Epidermal melanocyte (primary cell): Measurements from ENCODE around the gene THUMPD3.

Source experiments
- DNase-seq: peaks from one replicate; pipeline ENCODE4 v3.0.0; 2011; ENCODE audit warnings: low spot score; ENCODE audit not compliant: insufficient read length

The THUMPD3 gene

DNA sequence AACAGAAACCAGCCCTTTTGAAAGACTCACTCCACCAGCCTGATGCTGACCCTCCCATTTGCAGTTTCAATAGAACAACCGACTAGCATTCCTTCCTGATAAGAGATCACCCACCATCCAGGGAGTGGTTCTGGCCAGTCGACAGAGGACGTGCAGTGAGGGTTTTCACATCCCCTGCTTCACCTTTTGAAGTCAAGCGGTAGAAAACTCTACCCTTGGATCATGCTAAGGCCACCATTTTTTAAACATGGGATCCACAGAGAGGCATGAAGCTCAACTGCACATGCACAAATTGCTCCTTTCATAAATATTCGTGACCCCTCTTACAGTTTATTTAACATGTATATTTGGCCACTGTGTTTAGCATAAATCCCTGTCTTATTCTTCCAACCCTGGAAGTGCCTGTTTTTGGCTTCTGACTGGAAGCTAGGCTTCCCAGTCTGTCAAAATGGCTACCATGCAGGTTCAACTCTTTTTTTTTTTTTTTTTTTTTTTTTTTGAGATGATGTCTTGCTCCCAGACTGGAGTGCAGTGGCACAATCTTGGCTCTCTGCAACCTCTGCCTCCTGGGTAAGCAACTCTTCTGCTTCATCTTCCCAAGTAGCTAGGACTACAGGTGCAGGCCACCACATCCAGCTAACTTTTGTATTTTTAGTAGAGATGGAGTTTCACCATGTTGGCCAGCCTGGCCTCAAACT is 1.0 kb upstream of the THUMPD3 start:
- DNase-seq: no peak

DNA sequence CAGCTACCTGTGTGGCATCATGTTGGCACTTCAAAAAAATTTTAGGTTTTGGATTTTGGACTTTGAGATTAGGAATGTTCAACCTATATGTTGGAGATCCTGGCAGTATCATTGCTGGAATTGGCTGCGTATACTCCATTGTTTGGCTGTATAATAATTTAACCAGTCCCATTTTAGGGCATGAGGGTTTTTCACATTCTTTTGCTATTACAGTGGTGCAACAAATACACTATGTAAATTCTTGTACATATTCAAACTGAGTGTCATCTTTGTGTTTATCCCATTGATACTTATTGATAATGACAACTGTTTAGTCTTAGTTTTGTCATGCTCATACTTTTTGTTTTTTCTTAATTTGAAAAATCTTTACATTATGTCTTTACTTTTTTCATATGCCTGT is 6.7 kb downstream of the THUMPD3 start:
- DNase-seq: no peak

DNA sequence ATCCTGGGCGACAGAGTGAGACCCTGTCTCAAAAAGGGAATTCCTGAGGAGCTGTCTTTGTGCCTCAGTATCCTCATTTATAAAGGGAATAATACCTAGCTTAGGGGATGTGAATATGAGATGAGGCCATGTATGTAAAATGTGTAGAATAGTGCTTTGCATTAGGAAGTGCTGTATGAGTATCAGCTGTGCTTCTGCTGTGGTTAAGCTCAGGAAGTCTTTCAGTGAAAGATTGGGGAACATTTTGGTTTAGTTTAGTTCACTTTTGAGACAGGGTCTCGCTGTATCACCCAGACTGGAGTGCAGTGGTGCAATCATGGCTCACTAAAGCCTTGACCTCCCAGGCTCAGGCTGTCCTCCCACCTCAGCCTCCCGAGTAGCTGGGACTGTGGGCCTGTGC is 10.6 kb downstream of the THUMPD3 start:
- DNase-seq: no peak

DNA sequence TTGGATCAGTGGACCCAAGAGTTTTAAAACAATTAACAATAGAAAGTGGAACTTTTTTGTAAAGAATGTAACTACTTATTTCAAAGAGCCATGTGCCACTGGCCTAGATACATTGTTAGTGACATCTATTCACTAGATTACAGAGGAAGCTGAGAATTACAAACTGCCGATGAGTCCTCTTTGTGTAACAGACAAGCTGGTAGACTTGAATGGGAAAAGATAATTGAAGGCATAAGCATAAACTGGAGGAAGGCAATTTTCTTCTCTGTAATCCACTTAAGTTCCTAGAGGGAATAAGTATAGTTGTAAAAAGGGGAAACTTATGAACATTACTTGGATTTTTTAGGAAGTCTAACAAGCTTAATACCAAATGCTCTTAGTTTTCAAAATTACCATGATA is 15.1 kb downstream of the THUMPD3 start:
- DNase-seq: no peak

DNA sequence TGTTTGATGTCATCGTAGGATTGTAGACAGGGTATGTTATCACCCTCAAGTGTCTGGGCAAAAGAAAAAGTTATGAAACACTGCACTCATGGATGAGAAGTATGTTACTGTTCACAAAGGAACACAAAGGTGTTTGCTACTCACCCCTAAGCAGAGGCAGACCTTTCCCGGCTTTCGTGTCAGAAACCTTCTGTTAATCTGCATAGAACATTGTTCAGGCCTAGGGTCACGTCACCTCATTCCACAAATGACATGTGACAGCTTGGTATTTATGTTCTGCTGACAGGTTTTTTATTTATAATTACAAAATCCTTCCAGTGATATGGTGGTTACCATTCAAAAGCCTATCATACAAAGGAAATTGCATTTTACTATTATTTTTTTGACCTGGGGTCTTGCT is 16.5 kb downstream of the THUMPD3 start:
- no peak for DNase-seq

DNA sequence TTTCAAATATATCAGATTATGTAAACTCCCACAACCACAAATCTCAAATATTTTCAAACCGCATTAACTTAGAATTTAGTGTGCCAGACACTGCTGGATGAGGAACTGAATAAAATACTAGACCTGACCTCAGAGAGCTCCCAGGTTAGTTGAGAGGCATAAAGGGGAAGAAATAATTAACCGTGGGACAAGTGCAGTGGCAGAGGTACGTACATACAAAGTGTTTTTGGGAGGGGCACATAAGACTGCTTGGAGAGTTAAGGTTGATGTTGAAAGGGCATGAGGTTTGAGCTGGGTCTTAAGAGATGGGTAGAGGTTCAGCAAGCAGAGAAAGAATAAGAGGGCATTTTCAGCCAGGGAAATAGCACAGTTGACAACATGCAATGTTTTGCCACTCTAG is 17.2 kb downstream of the THUMPD3 start:
- DNase-seq: no peak

DNA sequence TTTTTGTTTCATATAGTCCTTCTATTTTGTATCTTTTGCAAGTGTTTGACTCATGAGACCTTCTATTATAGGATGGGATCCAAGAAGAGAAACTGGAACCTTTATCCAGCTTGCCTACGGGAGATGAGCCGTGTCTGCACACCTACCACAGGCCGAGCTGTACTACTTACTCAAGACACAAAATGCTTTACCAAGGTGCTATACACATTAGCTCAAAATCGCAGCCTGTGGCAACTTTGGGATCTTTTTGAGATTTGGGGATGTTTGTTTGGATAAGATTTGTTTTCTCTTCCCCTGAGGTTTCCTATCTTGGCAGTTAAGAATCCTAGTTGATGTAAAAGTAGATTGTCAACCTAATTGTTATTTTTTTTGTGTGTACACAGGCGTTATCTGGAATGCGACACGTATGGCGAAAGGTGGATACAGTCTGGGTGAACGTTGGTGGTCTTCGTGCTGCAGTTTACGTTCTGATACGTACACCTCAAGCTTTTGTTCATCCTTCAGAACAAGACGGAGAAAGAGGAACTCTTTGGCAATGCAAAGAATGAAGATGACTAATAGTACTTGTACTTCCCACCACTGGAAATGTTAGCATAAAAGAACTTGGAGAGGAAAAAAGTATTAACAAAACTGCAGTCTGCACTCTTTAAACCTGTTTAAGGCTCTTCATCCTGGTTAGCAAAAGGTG is 21.4 kb downstream of the THUMPD3 start:
- DNase-seq: no peak

DNA sequence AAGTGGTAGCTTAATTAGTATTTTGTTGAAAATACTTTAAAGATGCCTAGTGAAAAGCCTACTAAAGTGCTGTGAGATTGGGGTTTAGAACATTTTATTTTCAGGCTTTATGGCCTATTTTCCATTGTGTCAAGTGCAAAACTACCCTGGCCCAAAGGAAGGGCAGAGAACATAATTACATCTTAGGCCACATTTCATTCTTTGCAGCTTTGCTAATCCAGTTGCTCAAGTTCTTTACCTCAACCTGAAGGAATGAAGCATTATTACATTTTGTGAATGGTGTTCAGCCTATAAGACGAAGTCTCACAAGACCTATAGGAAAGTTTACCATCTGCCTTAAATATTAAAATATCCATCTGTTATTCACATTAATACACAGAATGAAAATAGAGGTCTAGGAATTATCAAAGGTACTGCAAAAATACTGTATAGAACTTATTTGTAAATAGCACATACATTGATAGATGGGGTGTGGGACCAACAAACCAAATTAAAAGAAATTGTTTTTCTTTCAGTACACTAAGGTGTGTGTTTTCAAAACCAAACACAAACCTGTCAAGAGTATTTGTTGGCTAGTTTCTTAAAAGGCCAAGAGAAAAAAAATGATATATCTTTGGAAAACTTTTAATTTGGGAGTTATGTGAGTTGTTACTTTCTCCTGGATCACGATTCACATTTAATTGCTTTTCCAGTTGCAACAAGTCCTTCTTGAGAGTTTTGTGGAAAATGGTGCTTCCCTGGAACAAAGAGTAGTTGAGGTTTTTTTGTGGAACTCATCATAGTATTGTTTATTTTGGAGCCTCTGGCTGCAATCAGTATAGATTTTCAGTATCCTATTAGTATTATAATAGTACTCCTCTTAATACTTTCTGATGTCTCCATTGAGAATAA is 22.6 kb downstream of the THUMPD3 start:
- no peak for DNase-seq

DNA sequence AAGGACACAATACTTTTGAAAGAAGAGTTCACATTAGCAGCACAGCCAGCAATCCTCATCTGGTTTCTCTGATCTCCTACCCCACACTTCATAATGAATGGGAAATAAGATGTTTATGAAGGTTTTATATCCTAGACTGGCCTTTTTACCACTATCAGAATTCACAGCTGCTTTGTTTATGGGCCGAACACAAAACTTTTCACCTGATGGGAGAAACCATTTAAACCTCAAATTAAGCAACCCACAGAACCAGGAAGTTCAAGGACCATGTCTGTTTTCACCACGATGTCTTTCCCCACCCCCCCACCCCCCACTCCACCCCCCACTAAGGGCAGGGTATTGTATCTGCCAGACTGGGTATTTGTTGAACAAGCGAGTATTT is 23.2 kb downstream of the THUMPD3 start:
- no peak for DNase-seq

DNA sequence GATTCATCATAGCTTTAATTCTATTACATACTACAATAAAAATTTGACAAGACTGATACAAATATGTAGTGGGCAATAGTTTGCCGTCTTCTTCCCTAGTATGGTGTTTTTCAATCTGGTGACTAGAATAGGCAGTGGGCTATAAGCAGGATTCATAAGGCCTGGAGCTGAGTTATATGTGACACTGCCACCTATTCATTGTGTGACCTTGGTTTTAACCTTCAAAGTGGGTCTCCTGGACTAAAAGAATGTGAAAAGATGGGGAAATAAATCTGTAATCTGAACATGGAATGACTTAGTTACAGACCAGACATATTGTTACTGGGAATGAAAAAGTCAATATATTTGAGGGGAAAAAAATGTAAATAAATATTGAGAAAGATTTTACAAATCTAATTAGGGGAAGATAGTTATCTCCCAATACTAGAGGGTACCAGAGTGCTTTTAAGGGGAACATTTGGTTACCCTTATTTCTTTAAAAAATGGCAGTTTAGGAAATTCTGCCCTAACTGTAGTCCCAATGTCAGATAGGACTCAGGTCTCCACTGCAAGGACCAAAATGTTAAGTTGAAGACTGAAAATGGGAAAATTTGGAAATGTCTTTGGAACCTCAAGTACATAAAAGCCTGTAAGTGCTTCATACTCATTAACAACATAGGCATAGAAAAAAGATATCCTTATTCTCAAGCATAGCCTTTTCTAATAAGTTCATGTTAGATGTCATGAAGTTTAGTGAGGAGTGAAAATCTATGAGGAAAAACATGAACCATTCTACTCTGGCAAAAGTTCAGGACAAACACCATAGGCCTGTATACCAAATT is 23.9 kb downstream of the THUMPD3 start:
- DNase-seq: no peak

DNA sequence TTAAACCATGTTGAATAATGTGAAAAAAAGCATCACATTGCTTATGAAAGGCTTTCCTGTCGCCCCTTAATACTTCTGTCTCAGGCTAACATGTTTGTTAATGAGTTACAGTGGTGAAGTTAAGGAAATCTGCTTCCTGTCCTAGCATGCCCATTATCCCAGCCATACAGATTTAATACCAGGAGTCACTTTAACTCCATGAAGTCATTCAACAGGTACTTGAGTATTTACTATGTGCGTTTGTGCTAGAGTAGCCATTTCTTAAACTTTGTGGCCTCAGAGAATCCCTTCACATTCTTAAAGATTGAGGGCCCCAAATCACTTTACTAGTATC is 24.4 kb downstream of the THUMPD3 start:
- DNase-seq: no peak

DNA sequence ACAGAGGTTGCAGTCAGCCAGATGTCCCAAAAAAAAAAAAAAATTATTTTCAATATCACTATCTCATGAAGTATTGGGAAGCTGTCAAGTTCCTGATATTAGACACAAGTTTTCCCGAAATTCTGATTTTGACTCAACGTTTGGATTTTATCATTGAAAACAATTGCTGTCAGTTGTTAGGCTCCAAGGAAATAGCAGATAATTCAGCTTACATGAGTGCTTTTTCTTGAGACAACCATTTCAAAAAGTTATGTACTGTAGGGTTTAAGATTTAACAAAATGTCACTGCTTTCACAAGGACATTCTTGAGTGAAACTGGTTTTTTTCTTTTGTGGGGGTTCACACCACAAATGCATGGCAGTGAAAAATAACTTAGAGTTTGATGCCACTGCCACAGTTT is 25.3 kb downstream of the THUMPD3 start:
- no peak for DNase-seq

DNA sequence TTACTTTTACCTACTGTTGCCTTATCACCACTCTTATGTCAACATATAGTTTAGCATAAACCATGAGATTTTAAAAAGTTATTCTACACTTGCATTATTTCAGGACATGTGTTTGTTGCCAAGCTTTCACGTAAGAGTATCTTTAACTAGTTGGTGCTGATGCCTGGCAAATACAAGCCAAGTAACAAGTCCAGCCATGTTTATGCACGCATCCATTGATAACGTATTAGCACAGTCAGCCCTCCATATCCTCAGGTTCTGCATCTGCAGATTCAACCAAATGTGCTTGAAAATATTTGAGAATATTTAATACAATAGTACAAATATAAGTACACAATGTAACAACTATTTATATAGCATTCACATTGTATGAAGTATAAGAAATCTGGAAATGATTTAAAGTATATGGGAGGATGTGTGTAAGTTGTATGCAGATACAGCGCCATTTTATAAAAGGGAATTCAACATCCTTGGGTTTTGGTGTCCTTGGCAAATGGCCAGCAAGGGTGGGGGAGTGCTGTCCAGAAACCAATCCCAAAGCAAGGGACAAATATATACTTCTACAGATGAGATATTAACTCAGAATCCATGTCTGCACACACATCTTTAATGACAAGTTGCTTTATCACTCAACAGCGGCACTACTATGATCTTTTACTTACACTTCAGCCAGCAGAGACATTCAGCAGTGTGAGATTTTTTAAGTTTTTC is 25.9 kb downstream of the THUMPD3 start:
- DNase-seq: no peak

DNA sequence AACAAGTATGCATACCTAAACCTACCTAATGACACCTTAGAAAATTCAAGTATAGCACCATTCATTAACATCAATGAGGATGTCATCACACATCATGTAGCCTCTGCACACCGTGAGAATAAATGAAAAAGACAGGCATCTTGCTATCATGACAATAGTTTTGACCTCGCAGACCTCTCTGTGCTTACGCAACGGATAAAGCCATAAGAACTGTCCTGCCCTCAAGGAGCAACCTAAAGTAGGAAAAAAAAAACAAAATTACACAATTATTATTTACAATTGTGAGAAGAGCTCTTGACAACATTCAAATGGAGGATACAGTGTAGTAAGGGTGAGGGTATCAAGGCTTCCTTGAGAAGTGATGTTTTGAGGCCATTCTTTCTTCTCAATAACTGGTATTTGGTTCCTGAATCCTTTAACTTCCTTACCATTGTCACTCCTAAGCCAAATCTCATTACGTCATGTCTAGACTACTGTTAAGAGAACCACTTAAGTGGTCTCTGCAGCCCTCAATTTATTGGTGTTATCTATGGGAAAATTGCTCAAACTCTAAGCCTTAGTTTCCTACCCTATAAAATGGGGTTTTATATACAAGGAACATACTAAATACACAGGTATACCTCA is 27.5 kb downstream of the THUMPD3 start:
- no peak for DNase-seq

DNA sequence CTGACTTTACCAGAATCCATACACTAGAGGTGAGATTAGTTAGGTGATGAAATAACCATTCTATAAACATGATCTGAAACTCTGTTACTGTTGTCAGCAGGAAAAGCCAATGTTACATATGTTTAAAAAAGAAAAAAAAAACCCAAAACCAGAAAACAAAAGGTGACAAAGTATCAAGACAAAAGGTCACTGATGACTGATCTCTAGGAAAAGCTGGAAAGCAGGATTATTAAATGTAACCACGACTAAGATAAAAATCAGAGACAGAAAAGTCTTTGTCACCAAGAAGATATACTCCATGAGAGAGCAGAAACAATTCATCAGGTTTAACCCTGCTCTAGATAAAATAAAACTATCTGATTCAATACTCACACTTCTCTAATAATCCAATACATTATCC is 29.2 kb downstream of the THUMPD3 start:
- no peak for DNase-seq

DNA sequence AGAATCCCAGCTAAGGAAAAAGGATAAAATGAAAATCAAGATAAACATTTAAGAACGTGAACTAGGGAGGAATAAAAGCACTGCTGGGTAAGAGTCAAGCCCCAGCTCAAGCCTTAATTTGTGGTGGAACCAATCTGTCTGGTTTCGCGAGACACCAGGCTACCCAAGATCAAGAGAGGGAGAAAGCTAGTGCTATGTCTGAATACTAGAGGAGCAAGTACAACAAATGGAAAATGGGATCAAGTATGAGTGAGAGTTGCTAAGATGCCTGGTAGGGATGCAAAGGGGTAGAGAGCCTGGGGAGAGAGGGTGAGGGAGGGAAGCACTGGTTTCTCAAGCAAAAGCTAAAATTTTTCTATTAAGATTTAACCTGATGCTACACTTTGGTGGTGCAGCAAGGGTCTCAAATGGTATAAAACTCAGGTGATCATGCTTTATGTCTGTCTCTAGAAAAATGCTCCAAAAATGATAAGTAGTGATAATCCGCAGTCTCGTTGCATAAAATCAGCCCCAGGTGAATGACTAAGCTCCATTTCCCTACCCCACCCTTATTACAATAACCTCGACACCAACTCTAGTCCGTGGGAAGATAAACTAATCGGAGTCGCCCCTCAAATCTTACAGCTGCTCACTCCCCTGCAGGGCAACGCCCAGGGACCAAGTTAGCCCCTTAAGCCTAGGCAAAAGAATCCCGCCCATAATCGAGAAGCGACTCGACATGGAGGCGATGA is 32.9 kb downstream of the THUMPD3 start:
- DNase-seq: no peak

DNA sequence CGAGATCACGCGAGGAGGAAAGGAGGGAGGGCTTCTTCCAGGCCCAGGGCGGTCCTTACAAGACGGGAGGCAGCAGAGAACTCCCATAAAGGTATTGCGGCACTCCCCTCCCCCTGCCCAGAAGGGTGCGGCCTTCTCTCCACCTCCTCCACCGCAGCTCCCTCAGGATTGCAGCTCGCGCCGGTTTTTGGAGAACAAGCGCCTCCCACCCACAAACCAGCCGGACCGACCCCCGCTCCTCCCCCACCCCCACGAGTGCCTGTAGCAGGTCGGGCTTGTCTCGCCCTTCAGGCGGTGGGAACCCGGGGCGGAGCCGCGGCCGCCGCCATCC is 33.4 kb downstream of the THUMPD3 start:
- DNase-seq: peak; percentile 35

DNA sequence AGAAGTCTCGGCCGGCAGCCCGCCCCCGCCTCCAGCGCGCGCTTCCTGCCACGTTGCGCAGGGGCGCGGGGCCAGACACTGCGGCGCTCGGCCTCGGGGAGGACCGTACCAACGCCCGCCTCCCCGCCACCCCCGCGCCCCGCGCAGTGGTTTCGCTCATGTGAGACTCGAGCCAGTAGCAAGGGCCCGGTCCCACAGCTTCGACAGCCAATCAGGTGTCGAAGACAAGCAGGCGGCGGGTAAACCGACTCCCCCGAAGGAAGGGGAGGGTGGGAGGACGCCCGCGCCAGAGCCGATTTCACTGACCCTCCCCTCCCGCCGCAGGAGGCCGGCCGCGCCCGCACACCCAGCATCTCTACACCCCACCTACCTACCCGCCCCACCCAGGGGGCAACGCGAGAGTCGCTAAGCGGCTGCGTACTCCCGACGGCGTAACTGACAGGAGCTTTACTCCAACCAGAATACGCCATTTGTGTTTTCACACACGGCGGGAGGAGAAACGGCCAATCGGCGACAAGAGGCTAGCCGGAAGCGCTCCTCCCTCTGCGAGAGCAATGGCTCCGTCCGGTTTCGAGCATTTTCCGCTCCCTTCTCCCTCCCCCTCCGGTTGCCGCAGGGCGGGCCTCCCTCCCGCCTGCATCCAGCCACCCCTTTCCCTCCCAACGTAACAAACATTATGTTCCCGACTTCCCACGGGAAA is 33.9 kb downstream of the THUMPD3 start:
- peak; percentile 84 for DNase-seq

DNA sequence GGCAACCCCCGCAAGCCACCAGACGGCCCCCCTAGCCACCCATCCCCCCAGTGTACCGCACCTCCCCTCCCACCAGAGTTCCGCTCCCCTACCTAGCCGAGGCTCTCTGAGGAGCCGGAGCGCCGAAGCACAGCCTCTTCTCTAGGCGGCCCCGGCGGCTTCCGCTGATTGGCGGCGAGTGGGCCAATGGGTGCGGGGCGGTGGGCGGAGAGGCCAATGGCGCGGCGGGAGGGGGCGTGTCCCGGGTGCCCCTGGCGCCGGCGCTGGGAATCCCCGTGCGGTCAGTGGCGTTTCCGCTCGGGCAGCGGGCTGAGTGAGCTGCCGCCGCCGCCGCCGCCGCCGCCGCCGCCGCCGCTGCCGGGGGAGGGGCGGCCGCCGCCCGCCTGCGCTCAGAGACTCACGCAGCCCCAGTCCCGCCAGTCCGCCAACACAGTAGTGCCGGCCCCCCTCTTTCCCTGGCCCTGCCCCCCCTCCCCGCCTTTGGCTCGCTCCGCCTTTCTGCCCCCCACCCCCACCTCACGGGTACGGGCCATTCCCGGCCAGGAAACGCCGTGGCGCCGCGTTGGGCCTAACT is 34.6 kb downstream of the THUMPD3 start, which contains the start of gene SETD5:
SETD5 (plus strand) TSS at position 284 of the 574 bp plus-strand sequence. CDS start 31,324 bp downstream, outside the sequence.
- peak; percentile 78 for DNase-seq
